ENCODE measurements around the gene HSPH1. TPM values are rescaled to one million over a fixed set of nuclear protein-coding genes. Genes with fewer than 3 reads are reported as not detected.
A peak's percentile ranks its signal among the peaks of the same experiment; 100 is the strongest.

The HSPH1 gene
- total RNA-seq, 1 donor from 2014 or later, result 122 TPM

DNA sequence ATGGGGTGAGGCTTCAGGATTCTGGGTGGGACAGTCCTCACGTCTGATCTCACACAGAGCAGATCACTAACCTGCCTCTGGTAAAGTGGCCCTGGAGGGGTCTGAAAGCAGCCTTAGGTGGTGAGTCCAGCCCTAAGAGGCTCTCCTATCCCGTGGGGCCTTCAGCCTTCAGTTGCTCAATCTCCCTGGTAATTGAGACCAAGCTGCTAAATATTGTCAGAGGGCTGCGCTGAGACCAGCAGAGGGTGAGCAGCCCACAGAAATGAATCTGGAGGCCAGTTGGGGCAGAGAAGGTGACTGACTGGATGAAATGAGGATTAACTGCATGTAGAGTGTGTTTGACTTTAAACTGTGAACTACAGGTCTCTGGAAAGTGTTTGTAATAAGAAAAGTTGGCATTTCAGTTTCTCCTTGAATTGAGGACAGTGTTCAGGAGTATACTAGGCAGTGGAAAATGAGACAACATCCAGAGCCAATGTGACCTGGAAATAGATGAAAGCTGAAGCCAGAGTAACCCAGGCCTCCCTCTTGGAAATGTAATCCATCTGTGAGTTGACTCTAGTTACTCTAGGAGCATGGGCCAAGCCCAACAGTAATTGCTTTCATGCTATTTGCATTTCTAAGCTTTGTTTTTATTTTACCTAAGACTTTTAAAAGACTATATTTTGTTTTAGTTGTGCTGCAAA is 14.3 kb upstream of the HSPH1 start:
- no peak overlapping the region for H3K27ac Mint-ChIP-seq
- no peaks in the 10 kb centered on the region for H3K9me3 Mint-ChIP-seq (ENCODE audit: low read depth)
- no peak for DNase-seq (ENCODE audit: low spot score, unreplicated experiment)
- H3K36me3 Mint-ChIP-seq (ENCODE audit: insufficient read depth), result no peaks in the 10 kb centered on the region
- H3K27me3 Mint-ChIP-seq, result peaks cover 6% of the 10 kb centered on the region
- TF ChIP-seq, protein P1, sequence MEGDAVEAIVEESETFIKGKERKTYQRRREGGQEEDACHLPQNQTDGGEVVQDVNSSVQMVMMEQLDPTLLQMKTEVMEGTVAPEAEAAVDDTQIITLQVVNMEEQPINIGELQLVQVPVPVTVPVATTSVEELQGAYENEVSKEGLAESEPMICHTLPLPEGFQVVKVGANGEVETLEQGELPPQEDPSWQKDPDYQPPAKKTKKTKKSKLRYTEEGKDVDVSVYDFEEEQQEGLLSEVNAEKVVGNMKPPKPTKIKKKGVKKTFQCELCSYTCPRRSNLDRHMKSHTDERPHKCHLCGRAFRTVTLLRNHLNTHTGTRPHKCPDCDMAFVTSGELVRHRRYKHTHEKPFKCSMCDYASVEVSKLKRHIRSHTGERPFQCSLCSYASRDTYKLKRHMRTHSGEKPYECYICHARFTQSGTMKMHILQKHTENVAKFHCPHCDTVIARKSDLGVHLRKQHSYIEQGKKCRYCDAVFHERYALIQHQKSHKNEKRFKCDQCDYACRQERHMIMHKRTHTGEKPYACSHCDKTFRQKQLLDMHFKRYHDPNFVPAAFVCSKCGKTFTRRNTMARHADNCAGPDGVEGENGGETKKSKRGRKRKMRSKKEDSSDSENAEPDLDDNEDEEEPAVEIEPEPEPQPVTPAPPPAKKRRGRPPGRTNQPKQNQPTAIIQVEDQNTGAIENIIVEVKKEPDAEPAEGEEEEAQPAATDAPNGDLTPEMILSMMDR (IDR thresholded peaks at IDR 0.05; ENCODE audit: unreplicated experiment), result no peak
- H3K4me1 Mint-ChIP-seq (ENCODE audit: low read depth), result no peaks in the 10 kb centered on the region
- no peak overlapping the region for H3K4me3 Mint-ChIP-seq (ENCODE audit: low read depth)

DNA sequence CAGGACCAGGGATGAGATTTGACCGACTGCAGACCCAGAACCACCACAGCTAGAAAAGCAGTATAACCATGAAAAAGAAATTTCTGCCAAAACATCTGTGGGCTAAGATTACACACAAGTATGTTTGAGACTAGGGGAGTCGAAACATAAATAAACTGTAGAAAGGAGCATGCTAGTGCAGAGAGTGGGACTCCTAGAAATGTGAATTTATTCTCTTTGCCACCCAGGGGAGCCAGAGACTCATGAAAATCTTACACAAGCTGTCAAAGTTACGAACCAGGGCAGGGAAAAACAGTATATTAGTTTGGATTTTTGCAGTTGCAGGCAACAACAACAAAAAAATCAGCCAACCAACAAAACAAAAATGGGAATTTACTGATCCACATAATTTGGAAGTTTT is 12.3 kb upstream of the HSPH1 start:
- Mint-ChIP-seq H3K27me3 (peaks cover 9% of the 10 kb centered on the region), H3K4me1 (ENCODE audit: low read depth) (no peaks in the 10 kb centered on the region), H3K27ac (no peak overlapping the region), H3K36me3 (ENCODE audit: insufficient read depth) (no peaks in the 10 kb centered on the region), H3K4me3 (ENCODE audit: low read depth) (no peak overlapping the region), H3K9me3 (ENCODE audit: low read depth) (no peaks in the 10 kb centered on the region)
- TF ChIP-seq, protein P1 (IDR thresholded peaks at IDR 0.05; ENCODE audit: unreplicated experiment), result peak; percentile 13
- no peak for DNase-seq (ENCODE audit: low spot score, unreplicated experiment)

DNA sequence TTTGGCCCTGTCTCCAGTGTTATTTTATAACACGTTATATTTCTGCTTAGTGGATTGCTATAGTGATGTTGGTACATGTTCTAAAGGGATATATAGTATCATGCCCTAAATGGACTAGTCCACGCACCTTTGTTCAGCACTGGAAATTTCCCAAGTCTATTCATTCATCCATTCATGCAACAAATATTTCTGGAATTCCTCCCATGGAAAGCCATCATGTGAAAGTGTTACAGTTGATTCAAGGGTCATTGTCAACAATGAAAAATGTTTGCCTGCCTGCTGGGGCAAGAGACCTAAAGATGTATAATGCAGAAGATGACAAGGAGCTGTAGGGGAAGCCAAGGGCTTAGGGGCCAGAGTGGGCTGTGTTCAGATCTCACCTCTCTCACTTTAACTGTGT is 10.8 kb upstream of the HSPH1 start:
- Mint-ChIP-seq H3K36me3 (ENCODE audit: insufficient read depth) (no peaks in the 10 kb centered on the region), H3K4me1 (ENCODE audit: low read depth) (no peaks in the 10 kb centered on the region), H3K9me3 (ENCODE audit: low read depth) (no peaks in the 10 kb centered on the region), H3K4me3 (ENCODE audit: low read depth) (no peak overlapping the region), H3K27ac (no peak overlapping the region), H3K27me3 (peaks cover 17% of the 10 kb centered on the region)
- no peak for DNase-seq (ENCODE audit: low spot score, unreplicated experiment)
- TF ChIP-seq, protein P1 (IDR thresholded peaks at IDR 0.05; ENCODE audit: unreplicated experiment), result no peak

DNA sequence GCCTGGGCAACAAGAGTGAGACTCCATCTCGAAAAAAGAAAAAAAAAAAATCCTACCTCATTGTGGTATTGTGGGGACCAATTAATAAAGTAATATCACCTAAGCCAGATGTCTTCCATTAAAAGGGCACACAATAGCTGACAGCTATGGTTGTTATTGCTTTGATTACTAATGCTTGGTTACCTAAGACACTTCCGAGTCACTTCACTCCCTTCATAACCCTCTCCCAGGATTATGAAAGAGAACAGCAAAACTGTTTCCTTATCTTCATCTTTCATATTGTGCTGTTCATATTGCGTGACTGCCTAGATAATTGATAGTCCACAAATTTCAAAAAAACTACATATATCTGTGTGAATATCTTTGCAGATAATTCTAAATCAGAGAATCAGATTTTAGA is 10.3 kb upstream of the HSPH1 start:
- no peak overlapping the region for H3K4me3 Mint-ChIP-seq (ENCODE audit: low read depth)
- TF ChIP-seq, protein P1 (IDR thresholded peaks at IDR 0.05; ENCODE audit: unreplicated experiment), result no peak
- H3K27ac Mint-ChIP-seq, result no peak overlapping the region
- no peaks in the 10 kb centered on the region for H3K9me3 Mint-ChIP-seq (ENCODE audit: low read depth)
- no peak for DNase-seq (ENCODE audit: low spot score, unreplicated experiment)
- H3K36me3 Mint-ChIP-seq (ENCODE audit: insufficient read depth), result no peaks in the 10 kb centered on the region
- peaks cover 17% of the 10 kb centered on the region for H3K27me3 Mint-ChIP-seq
- H3K4me1 Mint-ChIP-seq (ENCODE audit: low read depth), result no peaks in the 10 kb centered on the region

DNA sequence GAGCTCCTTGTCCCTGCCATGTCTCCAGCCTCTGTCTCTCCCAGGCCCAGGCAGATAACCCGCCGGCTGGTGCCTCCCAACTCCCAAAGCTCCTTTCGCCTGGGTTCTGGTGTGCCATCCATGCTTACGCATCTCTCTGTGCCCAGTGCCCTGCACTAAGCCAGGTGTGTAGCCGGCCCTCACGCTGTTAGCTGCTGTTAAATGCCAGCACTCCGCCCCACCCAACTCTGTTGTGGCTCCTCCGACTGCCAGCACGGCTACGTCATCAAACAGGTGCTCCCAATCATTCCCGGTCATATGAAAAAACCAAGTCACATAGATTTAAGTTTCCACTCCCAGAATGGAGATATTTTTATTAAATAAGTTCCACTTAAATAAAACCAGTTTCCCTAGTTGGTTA is 7.0 kb upstream of the HSPH1 start:
- Mint-ChIP-seq H3K4me1 (ENCODE audit: low read depth) (no peaks in the 10 kb centered on the region), H3K27me3 (peaks cover 24% of the 10 kb centered on the region)

More for the DNA sequence above, 7.0 kb upstream of the HSPH1 start:
- TF ChIP-seq, protein P1 (IDR thresholded peaks at IDR 0.05; ENCODE audit: unreplicated experiment), result no peak
- H3K4me3 Mint-ChIP-seq (ENCODE audit: low read depth), result no peak overlapping the region
- H3K27ac Mint-ChIP-seq, result peak overlapping the region; percentile 50
- no peaks in the 10 kb centered on the region for H3K9me3 Mint-ChIP-seq (ENCODE audit: low read depth)
- DNase-seq (ENCODE audit: low spot score, unreplicated experiment), result no peak
- H3K36me3 Mint-ChIP-seq (ENCODE audit: insufficient read depth), result no peaks in the 10 kb centered on the region
